HG03159 (cell line): ENCODE data around the gene KRT81.
A peak's percentile ranks its signal among the peaks of the same experiment; 100 is the strongest.
"Not testable (repeated sequence)": the region's sequence is repeated elsewhere in the genome, so short reads cannot be mapped to it uniquely, and the experiment has no call there.

Experiments used
- ATAC-seq: cut with Tn5 transposase; IDR thresholded peaks from one replicate; pipeline ENCODE4 v1.9.1; 2021; ENCODE audit warnings: mild to moderate bottlenecking, moderate library complexity; ENCODE audit not compliant: unreplicated experiment

The KRT81 gene

DNA sequence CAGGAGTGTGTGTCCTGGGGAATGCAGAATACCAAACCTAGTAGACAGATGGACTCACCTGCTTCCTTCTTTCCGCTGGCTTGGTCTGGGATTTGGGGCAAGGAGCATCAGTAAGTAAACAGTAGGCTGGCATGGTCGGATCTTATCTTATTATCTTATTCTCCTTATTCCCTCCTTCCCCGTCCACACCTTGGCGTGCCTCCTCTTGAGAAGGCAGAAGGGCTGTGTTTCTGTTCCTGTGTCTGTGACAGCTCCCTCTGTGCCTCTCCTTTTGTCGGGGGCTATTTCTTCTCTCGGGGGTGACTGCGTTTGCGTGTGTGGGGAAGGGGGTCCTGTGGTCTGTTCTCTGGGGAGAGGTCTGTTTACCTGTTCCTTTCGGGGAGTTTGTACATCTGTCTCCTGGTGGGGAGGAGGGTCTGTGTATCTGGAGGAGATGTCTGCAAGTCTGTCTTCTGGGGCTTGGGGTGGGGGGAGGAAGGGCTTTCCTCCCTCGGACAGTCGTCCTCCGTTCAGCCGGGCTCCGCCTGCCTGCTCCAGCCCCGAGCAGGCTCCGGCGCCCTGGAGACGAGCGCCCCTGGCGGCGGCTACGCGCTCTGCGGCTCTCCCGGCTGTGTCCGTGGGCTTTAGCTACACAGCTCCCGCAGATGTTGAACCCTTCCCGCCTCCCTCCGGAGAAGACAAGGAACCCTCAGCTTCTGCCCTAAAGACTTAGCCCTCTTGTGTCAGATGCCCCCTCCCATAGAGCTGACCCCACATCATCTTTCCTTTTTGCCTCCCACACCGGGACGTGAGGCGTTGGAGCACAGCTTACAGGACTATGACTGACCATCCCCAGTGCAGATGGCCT, 12.5 kb downstream of the KRT81 start:
- ATAC-seq, result peak; percentile 79

DNA sequence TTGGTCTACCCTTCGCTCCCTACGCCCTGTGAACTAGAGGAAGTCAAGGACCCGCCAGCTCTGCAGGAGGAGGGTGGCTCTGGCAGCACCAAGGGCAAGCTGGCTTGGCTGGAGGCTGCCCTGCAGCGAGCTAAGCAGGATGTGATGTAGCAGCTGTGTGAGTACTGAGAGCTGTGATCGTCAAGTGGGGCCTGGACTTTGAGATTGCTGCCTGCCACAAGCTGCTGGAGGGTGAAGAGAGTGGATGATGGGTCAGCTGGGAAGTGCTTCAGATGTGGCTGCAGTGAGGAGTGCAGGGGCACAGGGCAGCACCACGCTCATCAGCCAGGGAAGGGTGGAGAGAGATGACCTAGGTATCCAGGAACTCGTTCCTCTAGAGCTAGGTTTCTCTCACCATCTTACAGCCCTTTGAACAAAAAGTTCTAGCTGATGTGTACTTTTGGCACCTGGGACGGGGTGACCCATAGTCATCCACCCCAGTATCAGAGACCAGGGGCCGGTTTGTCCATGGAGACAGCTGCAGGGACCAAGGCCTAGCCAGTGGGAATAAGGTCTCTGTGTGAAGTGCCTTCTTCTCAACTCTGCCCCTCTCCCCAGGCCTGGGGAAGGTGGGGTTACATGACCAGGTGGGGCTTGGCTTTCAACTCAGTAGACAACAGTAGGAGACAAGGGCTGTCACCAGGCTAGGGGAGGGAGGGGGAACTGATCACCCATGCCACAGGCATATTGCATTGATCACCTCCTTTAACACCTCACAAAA, 13.7 kb downstream of the KRT81 start:
- ATAC-seq, result no peak

GRCh38 chr12:52275686-52276085, 15.6 kb downstream of the KRT81 start:
- no peak for ATAC-seq

DNA sequence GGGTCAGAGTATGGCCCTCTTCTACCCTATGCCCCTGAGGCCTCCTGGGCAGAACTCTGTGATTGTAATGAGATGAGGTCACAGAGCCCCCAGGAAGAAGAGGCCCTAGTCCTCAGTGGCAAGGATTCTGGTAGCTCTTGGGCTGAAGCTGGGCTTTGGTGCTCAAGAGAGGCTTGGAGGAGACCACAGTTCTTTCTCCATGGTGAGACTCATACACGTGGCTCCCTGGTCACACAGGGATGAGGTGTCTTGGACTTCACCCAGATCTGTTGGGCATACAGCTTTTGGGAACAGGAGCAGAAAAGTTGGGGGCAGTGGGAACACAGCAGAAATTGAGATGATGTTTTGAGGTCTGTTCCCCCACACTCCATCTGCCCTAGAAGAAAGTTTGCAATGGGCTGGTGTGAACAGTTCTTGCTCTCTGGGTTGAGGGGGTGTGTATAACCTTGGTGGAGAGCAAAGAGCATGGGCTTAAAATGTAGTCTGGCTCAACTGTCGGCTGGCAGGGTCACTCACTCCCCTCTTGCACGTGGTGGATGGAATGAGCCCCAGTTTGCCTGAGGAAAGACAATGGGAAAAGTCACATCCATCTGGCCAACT, 16.7 kb downstream of the KRT81 start, which contains the start of gene KRT86:
Gene KRT86, plus strand, starts transcription at position 125 of the 600 bp plus-strand sequence. CDS start 27,272 bp downstream, outside the sequence.
- no peak for ATAC-seq

DNA sequence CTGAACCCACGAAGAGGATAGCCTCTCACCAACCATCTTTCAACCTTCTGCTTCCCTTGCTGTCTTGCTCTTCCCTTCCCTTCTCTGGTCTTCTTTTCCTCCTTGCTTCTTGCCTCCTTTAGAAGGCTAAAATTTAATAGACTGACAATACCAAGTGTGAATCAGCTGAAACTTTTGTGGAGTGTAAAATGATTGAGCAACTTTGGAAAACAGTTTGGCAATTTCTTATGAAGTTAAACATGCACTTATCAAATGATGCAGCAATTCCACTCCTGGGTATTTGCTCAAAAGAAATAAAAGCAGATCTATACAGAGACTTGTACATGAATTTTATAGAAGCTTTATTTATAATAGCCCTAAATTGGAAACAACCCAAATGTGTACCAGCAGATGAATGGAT, 20.2 kb downstream of the KRT81 start:
- no peak for ATAC-seq

- ATAC-seq, result no peak
These were observed 20.7 kb downstream of the KRT81 start for GRCh38 chr12:52270541-52271070.

DNA sequence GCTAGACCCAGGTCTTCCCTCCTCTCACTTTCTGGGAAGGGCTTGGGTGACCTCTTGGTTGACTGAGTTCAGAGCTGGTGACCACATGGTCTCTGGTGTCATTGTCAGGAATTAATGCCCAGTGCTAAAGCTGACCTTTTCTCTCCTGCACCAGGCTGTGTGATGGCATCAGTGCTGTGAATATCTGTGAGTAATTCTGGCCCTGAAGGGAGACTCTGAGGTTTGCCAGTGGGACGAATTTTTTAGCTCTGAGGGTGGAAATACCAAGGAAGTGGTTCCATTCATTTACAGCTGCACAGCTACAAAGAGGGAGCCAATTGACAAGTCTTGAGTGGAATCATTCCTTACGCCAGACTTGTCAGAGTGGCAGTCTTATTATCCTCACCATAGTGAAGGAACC, 23.1 kb downstream of the KRT81 start:
- ATAC-seq, result no peak

DNA sequence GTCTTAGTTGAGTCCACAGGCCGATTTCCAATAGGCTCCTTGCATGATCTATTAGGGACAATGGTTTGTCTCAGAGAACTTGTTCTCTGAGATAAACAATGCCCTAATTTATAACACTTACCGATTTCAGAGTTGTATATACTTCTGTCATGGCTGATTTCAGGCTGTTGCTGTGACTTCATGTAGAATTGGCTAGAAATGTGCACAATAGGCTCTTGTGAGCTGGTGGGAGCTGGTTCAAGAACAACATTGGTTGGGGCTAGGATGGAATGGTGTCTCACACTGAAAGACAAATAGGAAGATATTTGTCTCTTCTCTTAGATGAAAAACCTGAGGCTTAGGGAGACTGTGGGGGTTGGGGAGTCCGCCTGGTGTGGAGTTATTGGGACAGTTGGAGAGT, 23.6 kb downstream of the KRT81 start:
- no peak for ATAC-seq

DNA sequence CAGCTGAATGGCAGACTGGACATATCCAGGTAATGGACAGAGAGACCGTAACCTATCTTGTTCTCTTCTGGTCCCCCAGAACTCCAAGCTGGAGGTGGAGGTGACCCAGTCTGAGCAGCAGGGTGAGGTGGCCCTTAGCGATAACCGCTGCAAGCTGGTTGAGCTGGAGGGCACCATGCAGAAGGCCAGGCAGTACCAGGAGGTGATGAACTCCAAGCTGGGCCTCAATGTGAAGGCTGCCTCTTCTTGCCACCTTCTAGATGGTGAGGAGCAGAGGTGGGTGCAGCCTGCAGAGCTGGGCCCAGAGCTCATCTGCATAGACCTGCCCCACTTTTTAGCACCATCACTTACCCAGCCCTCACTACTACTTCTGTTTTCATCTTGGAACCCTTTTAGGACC, 24.1 kb downstream of the KRT81 start:
- ATAC-seq, result no peak

GRCh38 chr12:52266514-52266913, 24.8 kb downstream of the KRT81 start:
- no peak for ATAC-seq

DNA sequence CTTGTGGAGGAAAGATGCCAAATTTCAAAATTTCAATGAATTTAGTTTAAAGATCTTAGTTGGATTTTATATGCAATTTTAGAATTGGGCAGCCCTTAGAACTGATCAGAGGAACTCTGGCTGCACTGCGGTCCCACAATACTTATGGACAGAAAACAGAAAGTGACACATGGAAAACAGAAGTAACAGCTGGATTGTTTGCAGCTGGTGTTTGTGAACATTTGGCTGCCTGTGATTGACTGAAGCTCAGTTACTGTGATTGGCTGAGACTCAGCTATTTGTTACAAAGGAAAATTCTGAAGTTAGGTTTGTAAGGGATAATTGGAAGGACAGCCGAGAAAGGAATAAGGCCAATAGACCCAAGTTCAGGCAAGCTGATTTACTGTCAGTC, 26.9 kb downstream of the KRT81 start:
- ATAC-seq, result no peak

- ATAC-seq, result no peak
These were observed 27.4 kb downstream of the KRT81 start for GRCh38 chr12:52263761-52264434.

DNA sequence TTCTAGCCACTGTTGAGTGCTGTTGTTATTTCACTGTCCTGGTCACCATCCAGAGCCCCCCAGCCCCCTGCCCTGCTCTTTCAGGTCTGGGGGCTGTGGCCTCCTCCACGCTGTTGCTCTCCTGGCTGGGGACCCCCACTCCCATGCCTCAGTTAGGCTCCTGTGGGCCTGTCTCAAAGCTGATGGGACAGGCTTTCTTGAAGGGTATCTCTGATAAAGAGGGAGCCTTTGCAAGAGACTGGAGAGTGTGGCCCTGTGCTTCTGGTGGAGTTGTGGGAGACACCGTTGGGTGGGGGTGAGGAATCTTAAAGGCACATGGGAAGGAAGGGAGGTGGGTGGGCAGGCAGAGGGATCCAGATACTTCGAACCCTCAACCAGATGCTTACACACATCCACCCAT, 29.0 kb downstream of the KRT81 start:
- no peak for ATAC-seq

- ATAC-seq, result no peak
These were observed 30.2 kb downstream of the KRT81 start for GRCh38 chr12:52261208-52261484.

DNA sequence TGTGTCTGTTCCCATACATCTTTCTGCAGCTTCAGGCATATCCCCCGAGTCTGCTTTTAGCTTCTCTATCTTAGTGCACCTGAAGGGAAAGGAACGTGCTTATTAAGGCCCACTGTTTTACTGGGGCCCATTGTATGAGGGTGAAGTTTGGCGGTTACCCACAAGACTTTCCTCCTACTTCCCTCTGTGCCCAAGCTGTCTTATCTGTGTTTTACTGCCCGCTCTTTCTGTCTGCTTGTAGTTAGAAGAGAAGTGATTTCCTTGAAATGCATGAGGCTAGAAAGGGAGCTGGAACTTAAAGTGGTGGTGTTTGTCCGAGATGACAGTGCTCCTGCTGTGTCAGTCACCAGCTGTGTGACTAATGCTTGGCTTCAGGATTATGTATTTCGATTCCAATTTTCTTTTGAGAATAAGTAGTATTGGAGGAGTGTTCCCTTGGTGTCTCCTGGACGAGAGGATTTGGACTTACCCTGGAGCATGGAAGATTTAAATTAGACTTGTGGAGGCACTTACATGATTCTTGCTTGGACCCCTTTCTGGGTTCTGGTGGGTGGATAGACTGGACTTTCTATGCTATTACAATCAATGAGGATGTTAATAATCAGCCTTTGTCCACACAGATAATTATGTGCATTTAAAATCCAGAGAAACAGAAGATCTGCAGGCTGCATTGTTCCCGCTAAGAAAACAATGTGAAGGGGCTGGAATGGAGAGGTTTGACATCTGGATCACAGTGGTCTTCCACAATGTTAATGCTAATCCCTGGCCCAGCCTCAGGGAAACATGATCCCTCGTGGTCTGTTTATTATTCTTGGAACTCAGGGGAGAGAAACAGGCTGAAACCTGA, 30.8 kb downstream of the KRT81 start:
- ATAC-seq, result no peak

GRCh38 chr12:52259657-52260243, 31.6 kb downstream of the KRT81 start:
- no peak for ATAC-seq

GRCh38 chr12:52258335-52258901, 32.9 kb downstream of the KRT81 start:
- no peak for ATAC-seq

DNA sequence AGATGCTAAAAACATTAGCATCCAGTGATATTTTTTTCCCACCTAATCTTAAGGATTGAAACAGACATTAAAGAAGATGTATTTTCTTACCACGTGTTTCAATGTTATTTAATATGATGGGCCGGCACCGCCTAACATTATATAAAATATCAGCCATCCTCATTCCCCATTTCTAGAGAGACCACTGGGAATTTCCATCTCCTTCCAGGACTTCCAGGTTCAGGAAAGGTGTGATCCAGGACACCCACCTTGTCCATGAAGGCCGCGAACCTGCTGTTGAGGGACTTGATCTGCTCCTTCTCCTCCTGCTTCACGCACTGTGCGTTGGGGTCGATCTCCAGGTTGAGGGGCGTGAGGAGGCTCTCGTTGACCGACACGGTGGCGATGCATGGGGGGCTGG, 33.4 kb downstream of the KRT81 start:
- not testable (repeated sequence) for ATAC-seq

DNA sequence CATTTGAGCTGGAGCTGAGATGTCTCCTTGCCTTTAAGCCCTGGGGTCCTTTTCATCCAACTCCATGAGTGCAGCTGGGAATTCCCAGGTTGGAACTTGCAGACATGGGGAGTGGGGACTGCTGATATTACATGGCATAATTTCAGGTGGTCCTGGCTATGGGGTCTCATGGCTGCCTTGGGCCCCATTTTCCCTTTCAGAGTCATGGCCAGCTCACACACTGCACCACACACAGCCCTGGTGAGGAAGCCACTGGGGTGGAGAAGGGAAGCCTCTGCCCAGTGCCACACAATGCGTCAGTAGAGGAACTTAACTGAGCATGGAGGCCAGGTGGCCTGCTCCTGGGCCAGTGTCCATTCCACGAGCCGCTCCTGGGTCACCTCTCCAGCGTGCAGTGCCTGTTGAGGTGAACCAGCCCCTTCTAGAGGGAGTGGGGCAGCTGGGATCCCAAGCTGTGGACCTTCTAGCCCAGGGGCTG, 34.2 kb downstream of the KRT81 start:
- ATAC-seq, result no peak
